ENCODE data around the gene FAM234A.
"Not testable (repeated sequence)": the region's sequence is repeated elsewhere in the genome, so short reads cannot be mapped to it uniquely, and the experiment has no call there.

FAM234A gene

GRCh38 chr16:230949-231348, 3.7 kb upstream of the FAM234A start:
- no peak for DNase-seq

GRCh38 chr16:239948-240277, 5.3 kb downstream of the FAM234A start:
- DNase-seq: no peak

GRCh38 chr16:240559-240958, 5.9 kb downstream of the FAM234A start:
- DNase-seq: no peak

GRCh38 chr16:242281-242680, 7.7 kb downstream of the FAM234A start:
- DNase-seq: no peak

GRCh38 chr16:243348-243747, 8.7 kb downstream of the FAM234A start:
- no peak for DNase-seq

- no peak for DNase-seq
Observed at GRCh38 chr16:245105-245504, 10.5 kb downstream of the FAM234A start.

GRCh38 chr16:247027-247426, 12.4 kb downstream of the FAM234A start:
- DNase-seq: no peak

- no peak for DNase-seq
Observed at GRCh38 chr16:249431-249830, 14.8 kb downstream of the FAM234A start.

- no peak for DNase-seq
Observed at GRCh38 chr16:252366-253337, 18.0 kb downstream of the FAM234A start.

GRCh38 chr16:253833-254232, 19.2 kb downstream of the FAM234A start:
- no peak for DNase-seq

- no peak for DNase-seq
Observed at GRCh38 chr16:254461-254860, 19.8 kb downstream of the FAM234A start.

GRCh38 chr16:255183-255582, 20.6 kb downstream of the FAM234A start:
- DNase-seq: no peak

- DNase-seq: not testable (repeated sequence)
Observed at GRCh38 chr16:258091-258490, 23.5 kb downstream of the FAM234A start.

- DNase-seq: no peak
Observed at GRCh38 chr16:259226-259625, 24.6 kb downstream of the FAM234A start.

- DNase-seq: no peak
Observed at GRCh38 chr16:259814-260253, 25.2 kb downstream of the FAM234A start.

- no peak for DNase-seq
Observed at GRCh38 chr16:260326-260725, 25.7 kb downstream of the FAM234A start.

- no peak for DNase-seq
Observed at GRCh38 chr16:261031-261691, 26.5 kb downstream of the FAM234A start.

- no peak for DNase-seq
Observed at GRCh38 chr16:262121-262745, 27.6 kb downstream of the FAM234A start.

- DNase-seq: no peak
Observed at GRCh38 chr16:263182-263774, 28.7 kb downstream of the FAM234A start.

- DNase-seq: no peak
Observed at GRCh38 chr16:263944-264343, 29.3 kb downstream of the FAM234A start.

GRCh38 chr16:264440-264951, 29.9 kb downstream of the FAM234A start:
- no peak for DNase-seq

- no peak for DNase-seq
Observed at GRCh38 chr16:265002-265529, 30.4 kb downstream of the FAM234A start.

GRCh38 chr16:265711-266110, 31.1 kb downstream of the FAM234A start:
- DNase-seq: no peak
